ENCODE results near the gene DEFB112. TPM values are rescaled to one million over a fixed set of nuclear protein-coding genes. Genes with fewer than 3 reads are reported as not detected.

Gene DEFB112
- total and polyA plus RNA-seq, 9 of the 15 experiments (the other 6 are each of a cell fraction or from before 2014, with no cell fraction given) = not detected

DNA sequence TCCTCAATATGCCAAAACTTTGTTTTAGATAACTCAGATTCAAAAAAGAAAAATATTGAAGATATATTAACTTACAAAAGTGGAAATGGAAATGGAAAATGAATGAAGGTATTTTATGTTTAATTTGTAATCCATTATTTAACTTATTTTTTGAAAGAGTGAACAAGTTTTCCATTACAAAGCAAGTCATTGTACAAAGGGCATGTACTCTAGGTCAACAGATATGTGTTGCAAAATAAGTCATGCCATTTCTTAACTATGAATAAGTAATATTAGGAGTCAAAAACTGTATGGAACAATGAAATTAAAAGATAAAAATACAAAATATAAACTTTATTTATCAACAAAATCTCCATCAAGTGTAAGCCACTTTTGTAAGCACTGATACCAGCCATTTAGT is 54.5 kb downstream of the DEFB112 start:
- H4K20me1 ChIP-seq (replicated peaks; ENCODE audit: control insufficient read depth, insufficient read depth, low read length) = no peaks in the 10 kb centered on the region
- no peak for ATAC-seq
- no peak overlapping the region for H3K9ac ChIP-seq (ENCODE audit: insufficient read depth in 1 of 2, low read depth in 2 of 2, low read length in 2 of 2)
- H2AFZ ChIP-seq (ENCODE audit: low read depth, low read length) = no peak overlapping the region
- H3K27me3 ChIP-seq (ENCODE audit: control insufficient read depth in 2 of 2, insufficient read depth in 2 of 2, low read length in 2 of 2) = no peaks in the 10 kb centered on the region
- no peaks in the 10 kb centered on the region for H3K79me2 ChIP-seq (ENCODE audit: control insufficient read depth, insufficient read depth, low read length)
- ChIA-PET CTCF (ENCODE audit: low intra/inter-chr PET ratio) (no interaction called here), POLR2A (no interaction called here)
- BruUV-seq (replicated peaks) = no TSS peak
- TF ChIP-seq USF2 (CRISPR knock-in tag; IDR thresholded peaks at IDR 0.05) = no peak
- no peak for TF ChIP-seq SLC30A9 (CRISPR knock-in tag; IDR thresholded peaks at IDR 0.05)
- no peak for TF ChIP-seq MTA2 (IDR thresholded peaks at IDR 0.05; ENCODE audit: low read depth)
- no peak for TF ChIP-seq THRB (CRISPR knock-in tag; conservative IDR thresholded peaks at IDR 0.05)
- no peak for TF ChIP-seq ATF1 (CRISPR knock-in tag; IDR thresholded peaks at IDR 0.05)
- TF ChIP-seq ATF1 (tag; IDR thresholded peaks at IDR 0.05) = no peak
- TF ChIP-seq ZNF140 (CRISPR knock-in tag; IDR thresholded peaks at IDR 0.05) = no peak
- no peak for TF ChIP-seq SRSF1 (IDR thresholded peaks at IDR 0.05; ENCODE audit: low read depth, low read length)
- no peak for TF ChIP-seq ADNP (tag; IDR thresholded peaks at IDR 0.05)
- TF ChIP-seq TCF7 (IDR thresholded peaks at IDR 0.05; ENCODE audit: borderline replicate concordance) = no peak
- TF ChIP-seq HIVEP1 (CRISPR knock-in tag; IDR thresholded peaks at IDR 0.05) = no peak
- no peaks in the 10 kb centered on the region for H3K4me1 ChIP-seq (replicated peaks in 1 of 2; ENCODE audit: control insufficient read depth in 2 of 2, insufficient read depth in 2 of 2, low read length in 2 of 2)
- no peak for DNase-seq (ENCODE audit: extremely low read depth in 1 of 4, low spot score in 3 of 4)
- FAIRE-seq = no peak
- H3K27ac ChIP-seq (ENCODE audit: extremely low read depth, low read depth, low read length) = no peak overlapping the region
- H3K36me3 ChIP-seq (ENCODE audit: control insufficient read depth, insufficient read depth, low read length) = no peaks in the 10 kb centered on the region
- no peak overlapping the region for H3K4me3 ChIP-seq
- no peaks in the 10 kb centered on the region for H3K9me3 ChIP-seq (replicated peaks; ENCODE audit: control insufficient read depth, insufficient read depth, low read depth, low read length)
- intact Hi-C loops (cut with micrococcal nuclease) (no loop called here), in situ Hi-C loops (cut with MboI) (no loop called here)
- no peak overlapping the region for H3K4me2 ChIP-seq (ENCODE audit: insufficient read depth, low read length)
- H3K9me1 ChIP-seq (ENCODE audit: control insufficient read depth, insufficient read depth, low read length) = no peaks in the 10 kb centered on the region

Other genes with a start within 250 kb of the DEFB112 start
- not detected in 2 replicates for gene CRISP1, start 183.4 kb downstream of the DEFB112 start, total RNA-seq (2014; rRNA removed)
- gene CRISP1, start 183.4 kb downstream of the DEFB112 start, total RNA-seq (2014; rRNA removed; fragmentation: Illumina TruSeq; extraction: Trizol) = not detected in 2 replicates
- not detected in 2 replicates for gene CRISP1, start 183.4 kb downstream of the DEFB112 start, total RNA-seq (2015; rRNA removed; fragmentation: Illumina TruSeq; extraction: Trizol)
- not detected in 2 replicates for gene CRISP1, start 183.4 kb downstream of the DEFB112 start, total RNA-seq (2021)
- not detected in 2 replicates for gene CRISP1, start 183.4 kb downstream of the DEFB112 start, polyA plus RNA-seq (2011; rRNA removed)
- gene CRISP1, start 183.4 kb downstream of the DEFB112 start, polyA plus RNA-seq (2014; fragmentation: Illumina TruSeq; extraction: Trizol) = not detected in 2 replicates
- not detected for gene CRISP1, start 183.4 kb downstream of the DEFB112 start, polyA plus RNA-seq (2014; fragmentation: Nextera tagmentation; extraction: Ambion mirVana)
- gene CRISP1, start 183.4 kb downstream of the DEFB112 start, polyA plus RNA-seq (2014; rRNA removed) = not detected in 2 replicates
- not detected in 2 replicates for gene DEFB114, start 85.8 kb downstream of the DEFB112 start, total RNA-seq (2014; rRNA removed)
- gene DEFB114, start 85.8 kb downstream of the DEFB112 start, total RNA-seq (2014; rRNA removed; fragmentation: Illumina TruSeq; extraction: Trizol) = not detected in 2 replicates
- not detected in 2 replicates for gene DEFB114, start 85.8 kb downstream of the DEFB112 start, total RNA-seq (2015; rRNA removed; fragmentation: Illumina TruSeq; extraction: Trizol)
- not detected in 2 replicates for gene DEFB114, start 85.8 kb downstream of the DEFB112 start, total RNA-seq (2021)
- gene DEFB114, start 85.8 kb downstream of the DEFB112 start, polyA plus RNA-seq (2011; rRNA removed) = not detected in 2 replicates
- not detected in 2 replicates for gene DEFB114, start 85.8 kb downstream of the DEFB112 start, polyA plus RNA-seq (2014; fragmentation: Illumina TruSeq; extraction: Trizol)
- gene DEFB114, start 85.8 kb downstream of the DEFB112 start, polyA plus RNA-seq (2014; fragmentation: Nextera tagmentation; extraction: Ambion mirVana) = not detected
- not detected in 2 replicates for gene DEFB114, start 85.8 kb downstream of the DEFB112 start, polyA plus RNA-seq (2014; rRNA removed)
- gene DEFB113, start 80.3 kb downstream of the DEFB112 start, total RNA-seq (2014; rRNA removed) = not detected in 2 replicates
- gene DEFB113, start 80.3 kb downstream of the DEFB112 start, total RNA-seq (2014; rRNA removed; fragmentation: Illumina TruSeq; extraction: Trizol) = not detected in 2 replicates
- not detected in 2 replicates for gene DEFB113, start 80.3 kb downstream of the DEFB112 start, total RNA-seq (2015; rRNA removed; fragmentation: Illumina TruSeq; extraction: Trizol)
- gene DEFB113, start 80.3 kb downstream of the DEFB112 start, total RNA-seq (2021) = not detected in 2 replicates
- not detected in 2 replicates for gene DEFB113, start 80.3 kb downstream of the DEFB112 start, polyA plus RNA-seq (2011; rRNA removed)
- gene DEFB113, start 80.3 kb downstream of the DEFB112 start, polyA plus RNA-seq (2014; fragmentation: Illumina TruSeq; extraction: Trizol) = not detected in 2 replicates
- gene DEFB113, start 80.3 kb downstream of the DEFB112 start, polyA plus RNA-seq (2014; fragmentation: Nextera tagmentation; extraction: Ambion mirVana) = not detected
- not detected in 2 replicates for gene DEFB113, start 80.3 kb downstream of the DEFB112 start, polyA plus RNA-seq (2014; rRNA removed)
- gene DEFB110, start 27.9 kb downstream of the DEFB112 start, total RNA-seq (2014; rRNA removed) = not detected in 2 replicates
- gene DEFB110, start 27.9 kb downstream of the DEFB112 start, total RNA-seq (2014; rRNA removed; fragmentation: Illumina TruSeq; extraction: Trizol) = not detected in 2 replicates
- gene DEFB110, start 27.9 kb downstream of the DEFB112 start, total RNA-seq (2015; rRNA removed; fragmentation: Illumina TruSeq; extraction: Trizol) = not detected in 2 replicates
- not detected in 2 replicates for gene DEFB110, start 27.9 kb downstream of the DEFB112 start, total RNA-seq (2021)
- not detected in 2 replicates for gene DEFB110, start 27.9 kb downstream of the DEFB112 start, polyA plus RNA-seq (2011; rRNA removed)
- not detected in 2 replicates for gene DEFB110, start 27.9 kb downstream of the DEFB112 start, polyA plus RNA-seq (2014; fragmentation: Illumina TruSeq; extraction: Trizol)
- gene DEFB110, start 27.9 kb downstream of the DEFB112 start, polyA plus RNA-seq (2014; fragmentation: Nextera tagmentation; extraction: Ambion mirVana) = not detected
- gene DEFB110, start 27.9 kb downstream of the DEFB112 start, polyA plus RNA-seq (2014; rRNA removed) = not detected in 2 replicates